Measurements from ENCODE around the gene WNT11.

DNA sequence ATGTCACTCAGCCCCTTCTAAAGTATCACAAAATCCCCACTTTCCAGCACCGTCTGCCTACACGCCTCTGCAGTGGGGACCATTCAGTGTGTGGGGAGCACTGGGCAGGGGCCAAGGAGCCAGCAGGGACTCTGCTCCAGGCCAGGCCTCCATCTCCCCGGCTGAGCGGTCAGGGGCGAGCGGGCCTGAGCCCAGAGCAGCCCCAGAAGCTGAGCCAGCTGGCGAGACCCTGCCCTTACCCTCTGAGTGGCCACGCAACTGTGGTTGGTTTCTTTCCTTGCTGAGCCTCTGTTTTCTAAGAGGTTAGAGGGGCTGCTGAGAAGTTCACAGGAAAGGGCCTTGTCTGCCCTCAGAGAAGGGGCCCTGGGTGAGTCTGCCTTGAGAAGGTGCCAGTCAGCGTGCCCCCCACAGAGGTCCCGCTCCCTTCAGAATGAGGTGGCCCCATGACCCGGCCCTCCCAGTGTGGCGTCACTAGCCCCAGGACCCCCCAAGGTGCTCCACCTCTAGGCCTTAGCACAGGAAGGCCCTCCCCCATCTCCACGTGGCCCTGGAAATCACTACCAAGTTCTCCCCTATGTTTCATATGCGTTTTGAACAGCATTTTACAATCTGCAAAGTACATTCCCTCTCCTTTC lies 46.9 kb downstream of the WNT11 start:
- TF ChIP-seq POLR2A (IDR thresholded peaks at IDR 0.05; ENCODE audit: extremely low read depth, insufficient read length) (no peak), CTCF (IDR thresholded peaks at IDR 0.05; ENCODE audit: low read depth, low read length) (no peak), MAX (IDR thresholded peaks at IDR 0.05; ENCODE audit: low read depth, low read length) (no peak)
